ENCODE measurements around the gene FOXN3. TPM values are rescaled to one million over a fixed set of nuclear protein-coding genes. Genes with fewer than 3 reads are reported as not detected.

The FOXN3 gene
- total RNA-seq, 1 donor = 105 TPM

GRCh38 chr14:89198544-89199329, 218.3 kb downstream of the FOXN3 start:
- H3K4me1 ChIP-seq (ENCODE audit: insufficient read depth, low read length) = peaks cover 29% of the 10 kb centered on the region
- H3K4me3 ChIP-seq (ENCODE audit: low read length) = no peak overlapping the region
- no peaks in the 10 kb centered on the region for H3K9me3 ChIP-seq (ENCODE audit: low read depth, low read length)

GRCh38 chr14:89197623-89198022, 219.4 kb downstream of the FOXN3 start:
- Histone ChIP-seq H3K27me3 (ENCODE audit: insufficient read depth, low read length) (no peaks in the 10 kb centered on the region), H3K9me3 (ENCODE audit: low read depth, low read length) (no peaks in the 10 kb centered on the region), H3K4me3 (ENCODE audit: low read length) (no peak overlapping the region), H3K4me1 (ENCODE audit: insufficient read depth, low read length) (peaks cover 18% of the 10 kb centered on the region)

More at GRCh38 chr14:89198544-89199329, 218.3 kb downstream of the FOXN3 start:
- H3K27me3 ChIP-seq (ENCODE audit: insufficient read depth, low read length) = no peaks in the 10 kb centered on the region

- H3K27me3 ChIP-seq (ENCODE audit: insufficient read depth, low read length) = no peaks in the 10 kb centered on the region
- peaks cover 8% of the 10 kb centered on the region for H3K4me1 ChIP-seq (ENCODE audit: insufficient read depth, low read length)
- no peaks in the 10 kb centered on the region for H3K9me3 ChIP-seq (ENCODE audit: low read depth, low read length)
- H3K4me3 ChIP-seq (ENCODE audit: low read length) = no peak overlapping the region
Observed at GRCh38 chr14:89196545-89196944, 220.5 kb downstream of the FOXN3 start.

GRCh38 chr14:89194376-89194775, 222.7 kb downstream of the FOXN3 start:
- H3K9me3 ChIP-seq (ENCODE audit: low read depth, low read length) = no peaks in the 10 kb centered on the region
- H3K27me3 ChIP-seq (ENCODE audit: insufficient read depth, low read length) = no peaks in the 10 kb centered on the region
- peaks cover 7% of the 10 kb centered on the region for H3K4me1 ChIP-seq (ENCODE audit: insufficient read depth, low read length)
- H3K4me3 ChIP-seq (ENCODE audit: low read length) = no peak overlapping the region

- Histone ChIP-seq H3K9me3 (ENCODE audit: low read depth, low read length) (no peaks in the 10 kb centered on the region), H3K27me3 (ENCODE audit: insufficient read depth, low read length) (no peaks in the 10 kb centered on the region), H3K4me1 (ENCODE audit: insufficient read depth, low read length) (peaks cover 19% of the 10 kb centered on the region), H3K4me3 (ENCODE audit: low read length) (no peak overlapping the region)
Observed at GRCh38 chr14:89190765-89191513, 226.1 kb downstream of the FOXN3 start.

DNA sequence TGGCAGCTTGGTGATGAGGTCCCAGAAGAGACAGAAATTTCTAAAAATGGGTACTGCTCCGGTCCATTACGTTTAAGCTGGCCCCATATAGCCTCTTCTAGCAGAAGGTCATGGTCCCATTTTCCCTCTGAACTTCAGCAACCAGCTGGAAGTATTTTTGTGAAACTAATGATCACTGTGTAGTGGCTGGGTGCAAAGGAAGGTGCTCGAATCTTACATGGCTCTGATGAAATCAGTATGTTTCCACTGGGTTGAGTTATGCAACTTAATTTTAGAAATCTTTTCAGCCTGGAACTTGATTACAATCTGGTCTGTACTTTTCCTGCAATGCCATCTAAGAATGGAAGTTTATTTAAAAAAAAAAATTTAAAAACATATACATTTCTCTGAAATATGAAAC, 228.5 kb downstream of the FOXN3 start:
- peaks cover 19% of the 10 kb centered on the region for H3K4me1 ChIP-seq (ENCODE audit: insufficient read depth, low read length)
- H3K27me3 ChIP-seq (ENCODE audit: insufficient read depth, low read length) = no peaks in the 10 kb centered on the region
- no peaks in the 10 kb centered on the region for H3K9me3 ChIP-seq (ENCODE audit: low read depth, low read length)
- no peak overlapping the region for H3K4me3 ChIP-seq (ENCODE audit: low read length)

GRCh38 chr14:89187501-89187900, 229.5 kb downstream of the FOXN3 start:
- no peak overlapping the region for H3K4me3 ChIP-seq (ENCODE audit: low read length)
- no peaks in the 10 kb centered on the region for H3K27me3 ChIP-seq (ENCODE audit: insufficient read depth, low read length)
- H3K4me1 ChIP-seq (ENCODE audit: insufficient read depth, low read length) = peaks cover 19% of the 10 kb centered on the region
- H3K9me3 ChIP-seq (ENCODE audit: low read depth, low read length) = no peaks in the 10 kb centered on the region

DNA sequence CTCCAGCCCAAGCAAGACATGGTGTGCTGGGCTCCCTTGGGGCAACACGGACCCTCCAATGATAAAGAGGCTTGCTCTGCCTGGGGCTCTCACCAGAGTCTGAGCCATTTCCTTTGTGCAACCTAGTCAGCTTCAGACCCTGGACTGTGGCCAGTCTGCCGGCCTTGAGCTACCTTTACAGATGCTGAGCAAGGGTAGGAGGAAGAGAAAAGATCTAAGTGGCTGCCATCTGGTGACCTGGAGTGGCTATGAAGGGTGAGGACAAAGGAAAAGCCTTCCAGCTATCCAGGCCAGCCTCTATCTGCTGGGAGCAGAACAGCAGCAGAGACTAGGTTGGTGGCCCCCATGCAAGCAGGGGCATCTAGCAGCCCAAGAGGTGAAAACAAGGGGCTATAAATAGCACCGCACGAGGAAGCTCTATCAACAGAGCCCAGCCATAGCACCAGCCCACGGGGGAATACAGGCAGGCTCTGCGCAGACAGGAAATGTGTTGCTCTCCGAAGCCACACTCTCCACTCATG, 230.1 kb downstream of the FOXN3 start:
- Histone ChIP-seq H3K4me1 (ENCODE audit: insufficient read depth, low read length) (peaks cover 19% of the 10 kb centered on the region), H3K27me3 (ENCODE audit: insufficient read depth, low read length) (no peaks in the 10 kb centered on the region), H3K4me3 (ENCODE audit: low read length) (no peak overlapping the region), H3K9me3 (ENCODE audit: low read depth, low read length) (no peaks in the 10 kb centered on the region)

DNA sequence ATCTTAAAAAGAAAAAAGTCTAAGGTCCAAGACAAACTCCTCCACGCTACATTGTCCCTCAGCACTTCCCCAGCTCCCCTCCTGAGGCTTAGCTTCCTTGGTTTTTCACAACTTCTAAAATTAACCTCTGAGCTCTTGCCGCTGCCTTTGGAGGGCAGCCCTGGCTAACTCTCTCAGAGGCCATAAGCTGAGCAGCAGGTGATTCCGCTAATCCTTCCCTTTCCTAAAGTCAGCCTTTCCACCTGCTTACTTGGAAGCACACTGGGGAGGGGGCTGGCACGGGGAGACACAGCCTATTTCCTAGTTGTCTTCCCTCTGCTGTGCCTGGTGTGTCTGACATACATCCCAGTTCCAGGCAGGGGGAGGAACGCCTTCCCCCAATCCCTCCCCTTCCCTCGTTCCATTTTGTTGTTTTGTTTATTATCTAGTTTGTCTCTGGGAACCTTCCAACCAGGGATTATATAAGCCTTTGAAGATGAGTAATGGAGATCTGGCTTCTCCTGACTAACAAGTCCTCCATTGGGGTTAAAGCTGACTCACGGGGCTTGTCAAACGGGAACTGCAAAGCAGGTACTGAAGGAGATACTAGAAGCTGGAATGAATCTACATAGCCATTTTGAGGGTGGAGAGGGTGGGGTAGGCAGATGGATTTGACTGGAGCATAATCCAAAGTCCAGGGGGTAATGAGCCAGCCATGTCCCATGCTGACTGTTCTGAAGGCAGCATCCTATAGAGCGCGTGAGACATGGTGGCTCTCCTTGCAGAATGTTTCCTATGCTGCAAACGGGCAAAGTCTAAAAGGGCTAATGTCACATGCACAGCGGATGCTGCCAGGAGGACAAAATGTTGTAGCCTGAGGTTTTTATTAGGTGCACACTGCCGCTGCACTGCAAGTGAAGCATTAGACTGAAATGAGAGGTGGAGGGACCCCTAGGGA, 230.8 kb downstream of the FOXN3 start:
- H3K4me3 ChIP-seq (ENCODE audit: low read length) = no peak overlapping the region
- H3K9me3 ChIP-seq (ENCODE audit: low read depth, low read length) = no peaks in the 10 kb centered on the region
- H3K4me1 ChIP-seq (ENCODE audit: insufficient read depth, low read length) = peaks cover 19% of the 10 kb centered on the region
- H3K27me3 ChIP-seq (ENCODE audit: insufficient read depth, low read length) = no peaks in the 10 kb centered on the region

DNA sequence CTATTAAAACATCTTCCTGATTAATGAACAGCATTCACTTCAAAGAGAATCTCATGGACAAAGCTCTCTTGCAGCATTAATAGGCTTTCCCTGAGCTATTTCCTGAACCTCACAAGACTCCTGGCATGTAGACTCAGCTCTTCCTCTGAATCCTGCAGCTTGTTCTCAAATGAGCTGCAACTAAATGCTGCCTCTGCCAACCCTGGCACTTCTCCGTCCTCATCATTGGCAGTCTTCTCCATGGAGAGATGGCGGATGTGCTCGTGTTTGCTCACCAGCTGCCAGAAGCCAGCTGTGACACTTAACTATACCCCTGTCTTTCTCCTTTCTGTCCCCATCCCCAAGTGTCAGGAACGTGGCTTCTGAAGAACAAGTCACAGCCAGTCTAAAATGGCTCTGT, 232.1 kb downstream of the FOXN3 start:
- no peak overlapping the region for H3K4me3 ChIP-seq (ENCODE audit: low read length)
- H3K9me3 ChIP-seq (ENCODE audit: low read depth, low read length) = no peaks in the 10 kb centered on the region
- H3K27me3 ChIP-seq (ENCODE audit: insufficient read depth, low read length) = no peaks in the 10 kb centered on the region
- peaks cover 19% of the 10 kb centered on the region for H3K4me1 ChIP-seq (ENCODE audit: insufficient read depth, low read length)

- Histone ChIP-seq H3K4me1 (ENCODE audit: insufficient read depth, low read length) (peaks cover 11% of the 10 kb centered on the region), H3K27me3 (ENCODE audit: insufficient read depth, low read length) (no peaks in the 10 kb centered on the region), H3K4me3 (ENCODE audit: low read length) (no peak overlapping the region), H3K9me3 (ENCODE audit: low read depth, low read length) (no peaks in the 10 kb centered on the region)
Observed at GRCh38 chr14:89182326-89182725, 234.7 kb downstream of the FOXN3 start.

- H3K9me3 ChIP-seq (ENCODE audit: low read depth, low read length) = no peaks in the 10 kb centered on the region
- H3K4me1 ChIP-seq (ENCODE audit: insufficient read depth, low read length) = peaks cover 5% of the 10 kb centered on the region
- no peak overlapping the region for H3K4me3 ChIP-seq (ENCODE audit: low read length)
- no peaks in the 10 kb centered on the region for H3K27me3 ChIP-seq (ENCODE audit: insufficient read depth, low read length)
Observed at GRCh38 chr14:89180546-89180945, 236.5 kb downstream of the FOXN3 start.

DNA sequence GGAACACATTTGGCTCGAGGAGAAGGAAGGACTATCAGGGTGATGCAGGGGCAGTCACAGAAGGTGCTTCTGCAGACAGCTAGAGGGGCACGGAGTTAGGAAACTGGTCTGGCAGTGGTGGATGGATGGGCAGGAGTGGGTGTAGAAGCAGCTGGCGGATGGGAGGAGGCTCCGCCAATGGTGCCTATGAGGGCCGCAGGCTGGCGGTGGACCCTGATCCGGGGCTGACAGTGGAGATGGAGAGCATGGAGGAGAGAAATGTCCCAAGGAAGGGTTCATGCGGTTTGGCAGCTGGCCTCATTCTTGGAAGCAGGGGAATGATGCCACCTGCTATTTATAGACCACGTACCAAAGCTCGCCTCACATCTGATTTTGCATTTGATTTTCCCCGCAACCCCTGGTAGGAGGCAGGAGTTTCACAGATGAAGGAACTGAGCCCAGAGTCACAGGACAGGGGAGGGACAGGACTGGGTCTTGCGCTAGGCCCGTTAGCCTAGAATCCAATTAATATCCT, 237.1 kb downstream of the FOXN3 start:
- peaks cover 5% of the 10 kb centered on the region for H3K4me1 ChIP-seq (ENCODE audit: insufficient read depth, low read length)
- H3K9me3 ChIP-seq (ENCODE audit: low read depth, low read length) = no peaks in the 10 kb centered on the region

DNA sequence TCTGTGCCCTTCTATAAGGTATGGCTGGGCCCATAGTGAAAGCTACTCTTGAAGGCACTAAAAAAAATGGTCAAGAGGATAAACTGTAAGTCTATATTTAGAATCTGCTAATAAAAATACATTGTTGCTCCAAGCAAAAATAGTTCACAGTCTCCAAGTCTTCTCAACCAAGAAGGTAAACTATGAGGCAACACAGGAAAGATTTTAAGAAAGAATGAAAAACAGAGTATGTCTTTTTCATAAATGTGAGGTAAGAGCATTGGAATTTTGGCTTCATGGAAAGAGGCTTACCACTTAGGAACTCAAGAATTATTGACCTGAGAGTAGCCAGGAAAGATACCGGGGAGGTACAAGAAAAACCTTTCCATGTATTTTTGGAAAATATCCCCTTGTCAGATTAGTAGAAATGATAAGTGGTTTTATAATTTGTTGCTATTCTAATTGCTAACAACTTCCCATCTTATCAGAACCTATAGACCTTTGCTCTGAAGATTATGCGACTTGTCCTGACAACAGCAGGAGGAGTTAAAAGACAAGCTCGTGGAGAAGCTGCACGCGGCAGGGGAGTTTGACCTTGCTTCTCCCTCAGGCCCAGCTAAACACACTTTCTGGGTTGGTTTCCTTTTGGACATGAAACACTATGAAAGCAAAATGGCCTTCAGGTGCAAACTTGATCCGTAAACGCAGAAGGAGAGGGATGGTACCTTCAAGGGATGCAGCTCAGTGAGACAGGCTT, 238.1 kb downstream of the FOXN3 start:
- H3K4me1 ChIP-seq (ENCODE audit: insufficient read depth, low read length) = peaks cover 5% of the 10 kb centered on the region
- no peaks in the 10 kb centered on the region for H3K9me3 ChIP-seq (ENCODE audit: low read depth, low read length)
- no peaks in the 10 kb centered on the region for H3K27me3 ChIP-seq (ENCODE audit: insufficient read depth, low read length)
- no peak overlapping the region for H3K4me3 ChIP-seq (ENCODE audit: low read length)

More for the DNA sequence above, 237.1 kb downstream of the FOXN3 start:
- no peaks in the 10 kb centered on the region for H3K27me3 ChIP-seq (ENCODE audit: insufficient read depth, low read length)
- no peak overlapping the region for H3K4me3 ChIP-seq (ENCODE audit: low read length)

Measured in mononuclear cell (primary cell).